Measurements from ENCODE around the gene USP49.
A peak's percentile ranks its signal among the peaks of the same experiment; 100 is the strongest.

USP49 gene

GRCh38 chr6:41784581-41785171, 110.5 kb downstream of the USP49 start:
- Histone ChIP-seq H3K4me1 (ENCODE audit: control insufficient read depth in 2 of 2, insufficient read depth in 2 of 2, low read length in 2 of 2) (peaks cover 15 to 23% of the 10 kb centered on the region in 2 donors), H3K27ac (ENCODE audit: low read depth in 2 of 2, low read length in 2 of 2) (no peak overlapping the region), H3K27me3 (ENCODE audit: control insufficient read depth in 2 of 2, insufficient read depth in 2 of 2, low read length in 2 of 2) (no peaks in the 10 kb centered on the region), H3K4me3 (ENCODE audit: low read length in 2 of 2) (no peak overlapping the region), H3K9ac (ENCODE audit: low read depth in 1 of 2, low read length in 2 of 2) (peak overlapping the region in 1 of 2 donors; percentile 47), H3K36me3 (ENCODE audit: control insufficient read depth in 2 of 2, insufficient read depth in 2 of 2, low read length in 2 of 2) (peaks cover 7 to 11% of the 10 kb centered on the region in 2 donors), H3K9me3 (ENCODE audit: control insufficient read depth in 2 of 2, low read length in 2 of 2) (no peaks in the 10 kb centered on the region)

GRCh38 chr6:41783106-41783780, 111.9 kb downstream of the USP49 start:
- H3K9me3 ChIP-seq (ENCODE audit: control insufficient read depth in 2 of 2, low read length in 2 of 2), result no peaks in the 10 kb centered on the region
- no peak overlapping the region for H3K9ac ChIP-seq (ENCODE audit: low read depth in 1 of 2, low read length in 2 of 2)
- peaks cover 22 to 23% of the 10 kb centered on the region in 2 donors for H3K4me1 ChIP-seq (ENCODE audit: control insufficient read depth in 2 of 2, insufficient read depth in 2 of 2, low read length in 2 of 2)
- H3K36me3 ChIP-seq (ENCODE audit: control insufficient read depth in 2 of 2, insufficient read depth in 2 of 2, low read length in 2 of 2), result peaks cover 2 to 5% of the 10 kb centered on the region in 2 donors
- H3K27me3 ChIP-seq (ENCODE audit: control insufficient read depth in 2 of 2, insufficient read depth in 2 of 2, low read length in 2 of 2), result no peaks in the 10 kb centered on the region
- no peak overlapping the region for H3K4me3 ChIP-seq (ENCODE audit: low read length in 2 of 2)
- H3K27ac ChIP-seq (ENCODE audit: low read depth in 2 of 2, low read length in 2 of 2), result no peak overlapping the region

GRCh38 chr6:41781366-41781730, 113.8 kb downstream of the USP49 start:
- no peaks in the 10 kb centered on the region for H3K9me3 ChIP-seq (ENCODE audit: control insufficient read depth in 2 of 2, low read length in 2 of 2)
- H3K4me3 ChIP-seq (ENCODE audit: low read length in 2 of 2), result peak overlapping the region; percentile 62 to 76
- peak overlapping the region; percentile 60 to 62 for H3K9ac ChIP-seq (ENCODE audit: low read depth in 1 of 2, low read length in 2 of 2)
- H3K36me3 ChIP-seq (ENCODE audit: control insufficient read depth in 2 of 2, insufficient read depth in 2 of 2, low read length in 2 of 2), result peaks cover 2 to 12% of the 10 kb centered on the region in 2 donors
- H3K27me3 ChIP-seq (ENCODE audit: control insufficient read depth in 2 of 2, insufficient read depth in 2 of 2, low read length in 2 of 2), result no peaks in the 10 kb centered on the region
- peak overlapping the region; percentile 76 to 77 for H3K27ac ChIP-seq (ENCODE audit: low read depth in 2 of 2, low read length in 2 of 2)
- H3K4me1 ChIP-seq (ENCODE audit: control insufficient read depth in 2 of 2, insufficient read depth in 2 of 2, low read length in 2 of 2), result peaks cover 22 to 23% of the 10 kb centered on the region in 2 donors

GRCh38 chr6:41780551-41781365, 114.4 kb downstream of the USP49 start, which contains the start of gene PRICKLE4:
PRICKLE4 (plus strand) TSS chr6:41780782; CDS start chr6:41783474, 2,692 bp downstream.
- peaks cover 17 to 19% of the 10 kb centered on the region in 2 donors for H3K4me1 ChIP-seq (ENCODE audit: control insufficient read depth in 2 of 2, insufficient read depth in 2 of 2, low read length in 2 of 2)
- H3K9ac ChIP-seq (ENCODE audit: low read depth in 1 of 2, low read length in 2 of 2), result peak within 1 kb of the TSS; percentile 60 to 63
- peak within 1 kb of the TSS; percentile 76 to 77 for H3K27ac ChIP-seq (ENCODE audit: low read depth in 2 of 2, low read length in 2 of 2)
- no peaks in the 10 kb centered on the region for H3K27me3 ChIP-seq (ENCODE audit: control insufficient read depth in 2 of 2, insufficient read depth in 2 of 2, low read length in 2 of 2)
- peaks cover 2 to 13% of the 10 kb centered on the region in 2 donors for H3K36me3 ChIP-seq (ENCODE audit: control insufficient read depth in 2 of 2, insufficient read depth in 2 of 2, low read length in 2 of 2)
- H3K4me3 ChIP-seq (ENCODE audit: low read length in 2 of 2), result peak within 1 kb of the TSS; percentile 79 to 84
- H3K9me3 ChIP-seq (ENCODE audit: control insufficient read depth in 2 of 2, low read length in 2 of 2), result no peaks in the 10 kb centered on the region

- Histone ChIP-seq H3K9ac (ENCODE audit: low read depth in 1 of 2, low read length in 2 of 2) (peak within 1 kb of the TSS; percentile 60 to 63), H3K4me1 (ENCODE audit: control insufficient read depth in 2 of 2, insufficient read depth in 2 of 2, low read length in 2 of 2) (peaks cover 14 to 18% of the 10 kb centered on the region in 2 donors), H3K27me3 (ENCODE audit: control insufficient read depth in 2 of 2, insufficient read depth in 2 of 2, low read length in 2 of 2) (no peaks in the 10 kb centered on the region), H3K27ac (ENCODE audit: low read depth in 2 of 2, low read length in 2 of 2) (peak within 1 kb of the TSS; percentile 76 to 77), H3K36me3 (ENCODE audit: control insufficient read depth in 2 of 2, insufficient read depth in 2 of 2, low read length in 2 of 2) (peaks cover 3 to 18% of the 10 kb centered on the region in 2 donors), H3K4me3 (ENCODE audit: low read length in 2 of 2) (peak within 1 kb of the TSS; percentile 79 to 84), H3K9me3 (ENCODE audit: control insufficient read depth in 2 of 2, low read length in 2 of 2) (no peaks in the 10 kb centered on the region)
These were observed 115.2 kb downstream of the USP49 start, which contains the start of gene FRS3 for GRCh38 chr6:41779788-41780550. FRS3 (minus strand) TSS chr6:41779900; CDS start chr6:41776987, 2,913 bp downstream.

GRCh38 chr6:41779336-41779735, 115.8 kb downstream of the USP49 start:
- Histone ChIP-seq H3K27me3 (ENCODE audit: control insufficient read depth in 2 of 2, insufficient read depth in 2 of 2, low read length in 2 of 2) (no peaks in the 10 kb centered on the region), H3K27ac (ENCODE audit: low read depth in 2 of 2, low read length in 2 of 2) (peak overlapping the region in 1 of 2 donors; percentile 26), H3K9me3 (ENCODE audit: control insufficient read depth in 2 of 2, low read length in 2 of 2) (no peaks in the 10 kb centered on the region), H3K9ac (ENCODE audit: low read depth in 1 of 2, low read length in 2 of 2) (peak overlapping the region; percentile 60 to 63), H3K4me3 (ENCODE audit: low read length in 2 of 2) (peak overlapping the region; percentile 78 to 84), H3K36me3 (ENCODE audit: control insufficient read depth in 2 of 2, insufficient read depth in 2 of 2, low read length in 2 of 2) (peaks cover 8 to 23% of the 10 kb centered on the region in 2 donors), H3K4me1 (ENCODE audit: control insufficient read depth in 2 of 2, insufficient read depth in 2 of 2, low read length in 2 of 2) (peaks cover 14 to 18% of the 10 kb centered on the region in 2 donors)

- Histone ChIP-seq H3K9ac (ENCODE audit: low read depth in 1 of 2, low read length in 2 of 2) (peak overlapping the region; percentile 60 to 63), H3K4me3 (ENCODE audit: low read length in 2 of 2) (peak overlapping the region in 1 of 2 donors; percentile 78), H3K27ac (ENCODE audit: low read depth in 2 of 2, low read length in 2 of 2) (no peak overlapping the region), H3K4me1 (ENCODE audit: control insufficient read depth in 2 of 2, insufficient read depth in 2 of 2, low read length in 2 of 2) (peaks cover 14 to 18% of the 10 kb centered on the region in 2 donors), H3K36me3 (ENCODE audit: control insufficient read depth in 2 of 2, insufficient read depth in 2 of 2, low read length in 2 of 2) (peaks cover 8 to 25% of the 10 kb centered on the region in 2 donors), H3K9me3 (ENCODE audit: control insufficient read depth in 2 of 2, low read length in 2 of 2) (no peaks in the 10 kb centered on the region), H3K27me3 (ENCODE audit: control insufficient read depth in 2 of 2, insufficient read depth in 2 of 2, low read length in 2 of 2) (no peaks in the 10 kb centered on the region)
These were observed 116.3 kb downstream of the USP49 start for GRCh38 chr6:41778895-41779294.

GRCh38 chr6:41777551-41778285, 117.5 kb downstream of the USP49 start:
- H3K4me1 ChIP-seq (ENCODE audit: control insufficient read depth in 2 of 2, insufficient read depth in 2 of 2, low read length in 2 of 2), result peaks cover 14 to 18% of the 10 kb centered on the region in 2 donors
- H3K27ac ChIP-seq (ENCODE audit: low read depth in 2 of 2, low read length in 2 of 2), result no peak overlapping the region
- no peaks in the 10 kb centered on the region for H3K9me3 ChIP-seq (ENCODE audit: control insufficient read depth in 2 of 2, low read length in 2 of 2)
- peaks cover 12 to 25% of the 10 kb centered on the region in 2 donors for H3K36me3 ChIP-seq (ENCODE audit: control insufficient read depth in 2 of 2, insufficient read depth in 2 of 2, low read length in 2 of 2)
- no peak overlapping the region for H3K4me3 ChIP-seq (ENCODE audit: low read length in 2 of 2)
- no peak overlapping the region for H3K9ac ChIP-seq (ENCODE audit: low read depth in 1 of 2, low read length in 2 of 2)
- no peaks in the 10 kb centered on the region for H3K27me3 ChIP-seq (ENCODE audit: control insufficient read depth in 2 of 2, insufficient read depth in 2 of 2, low read length in 2 of 2)

- Histone ChIP-seq H3K27ac (ENCODE audit: low read depth in 2 of 2, low read length in 2 of 2) (no peak overlapping the region), H3K9me3 (ENCODE audit: control insufficient read depth in 2 of 2, low read length in 2 of 2) (no peaks in the 10 kb centered on the region), H3K9ac (ENCODE audit: low read depth in 1 of 2, low read length in 2 of 2) (no peak overlapping the region), H3K27me3 (ENCODE audit: control insufficient read depth in 2 of 2, insufficient read depth in 2 of 2, low read length in 2 of 2) (no peaks in the 10 kb centered on the region), H3K36me3 (ENCODE audit: control insufficient read depth in 2 of 2, insufficient read depth in 2 of 2, low read length in 2 of 2) (peaks cover 28 to 42% of the 10 kb centered on the region in 2 donors), H3K4me1 (ENCODE audit: control insufficient read depth in 2 of 2, insufficient read depth in 2 of 2, low read length in 2 of 2) (peaks cover 2 to 9% of the 10 kb centered on the region in 2 donors), H3K4me3 (ENCODE audit: low read length in 2 of 2) (no peak overlapping the region)
These were observed 119.8 kb downstream of the USP49 start for GRCh38 chr6:41775293-41775882.

All from mucosa of rectum (tissue), 2 donors.